WTC11 (cell line): Measurements from ENCODE around the gene NFS1. TPM values are rescaled to one million over a fixed set of nuclear protein-coding genes. Genes with fewer than 3 reads are reported as not detected.
A peak's percentile ranks its signal among the peaks of the same experiment; 100 is the strongest.

Experiments
- ATAC-seq: fragments of 200-7000 bp; cut with Tn5 transposase; 2 replicates; pipeline ENCODE4 v1.10.0; 2021; ENCODE audit warnings: mild to moderate bottlenecking, moderate library complexity
- CTCF ChIA-PET: fragments of 300-600 bp; sonication (Branson Sonifier 250); formaldehyde crosslinking; loops from one replicate; lab custom pipeline; 2021; ENCODE audit warnings: antibody characterized with exemption; lab: Charles Lee
- POLR2A ChIA-PET: fragments of 350-600 bp; sonication (Branson Sonifier 250); formaldehyde crosslinking; loops from one replicate; lab custom pipeline; 2021; ENCODE audit warnings: antibody characterized with exemption; lab: Charles Lee
- DNase-seq: peaks from one replicate; pipeline ENCODE4 v3.0.0; 2021; ENCODE audit warnings: low spot score
- H3K27ac Mint-ChIP-seq: 2 replicates; pipeline ENCODE4 v1.8.0; 2021; ENCODE audit warnings: mixed read lengths
- H3K27me3 Mint-ChIP-seq: 2 replicates; pipeline ENCODE4 v1.8.0; 2021; ENCODE audit warnings: low read depth, mild to moderate bottlenecking, moderate library complexity, mixed read lengths
- H3K36me3 Mint-ChIP-seq: 2 replicates; pipeline ENCODE4 v1.8.0; 2021; ENCODE audit warnings: mixed read lengths
- H3K4me1 Mint-ChIP-seq: 2 replicates; pipeline ENCODE4 v1.8.0; 2022; ENCODE audit warnings: mixed read lengths
- H3K4me3 Mint-ChIP-seq: 2 replicates; pipeline ENCODE4 v1.8.0; 2021; ENCODE audit warnings: mild to moderate bottlenecking, moderate library complexity, mixed read lengths
- H3K9me3 Mint-ChIP-seq: 2 replicates; pipeline ENCODE4 v1.8.0; 2021; ENCODE audit warnings: mixed read lengths
- FOXP1 ChIP-seq: sonication (generic); formaldehyde crosslinking; IDR thresholded peaks from 2 replicates; pipeline ENCODE4 v1.8.0; 2022; ENCODE audit warnings: missing genetic modification reagents, mild to moderate bottlenecking, moderate library complexity, borderline replicate concordance
- GABPB1 ChIP-seq: sonication (generic); formaldehyde crosslinking; IDR thresholded peaks from 2 replicates; pipeline ENCODE4 v1.8.1; 2023; ENCODE audit warnings: mild to moderate bottlenecking, missing genetic modification reagents
- JAZF1 ChIP-seq: fragments of 250-450 bp; sonication (Bioruptor Pico); IDR thresholded peaks from 2 replicates; pipeline ENCODE4 v1.9.0; 2021; ENCODE audit warnings: moderate library complexity, mild to moderate bottlenecking, inconsistent platforms
- MAX ChIP-seq: sonication (generic); formaldehyde crosslinking; IDR thresholded peaks from 2 replicates; pipeline ENCODE4 v1.8.0; 2022; ENCODE audit warnings: mild to moderate bottlenecking, missing genetic modification reagents
- MLX ChIP-seq: sonication (generic); formaldehyde crosslinking; IDR thresholded peaks from 2 replicates; pipeline ENCODE4 v1.8.1; 2023; ENCODE audit warnings: mild to moderate bottlenecking, missing genetic modification reagents, moderate library complexity
- RELA ChIP-seq: sonication (generic); formaldehyde crosslinking; IDR thresholded peaks from 2 replicates; pipeline ENCODE4 v1.8.1; 2022; ENCODE audit warnings: missing genetic modification reagents, mild to moderate bottlenecking, borderline replicate concordance
- SP1 ChIP-seq: sonication (generic); formaldehyde crosslinking; conservative IDR thresholded peaks from 2 replicates; pipeline ENCODE4 v1.8.1; 2022; ENCODE audit warnings: missing genetic modification reagents
- total RNA-seq: library from RNA; stranded (reverse); gene quantifications from 3 replicates; pipeline ENCODE4 v1.2.3, GENCODE V29; 2021
- TF ChIP-seq, protein P1 (sequence below): sonication (generic); formaldehyde crosslinking; IDR thresholded peaks from 2 replicates; pipeline ENCODE4 v1.8.0; 2022; ENCODE audit warnings: mild to moderate bottlenecking, missing genetic modification reagents
- TF ChIP-seq, protein P2 (sequence below): sonication (generic); formaldehyde crosslinking; IDR thresholded peaks from 2 replicates; pipeline ENCODE4 v1.8.1; 2023; ENCODE audit warnings: mild to moderate bottlenecking, missing genetic modification reagents
- TF ChIP-seq, protein P3 (sequence below): fragments of 250-450 bp; sonication (Bioruptor Pico); IDR thresholded peaks from 2 replicates; pipeline ENCODE4 v1.9.0; 2021; ENCODE audit warnings: mild to moderate bottlenecking
- TF ChIP-seq, protein P4 (sequence below): sonication (generic); formaldehyde crosslinking; IDR thresholded peaks from 2 replicates; pipeline ENCODE4 v1.8.0; 2022; ENCODE audit warnings: missing genetic modification reagents

The NFS1 gene
- total RNA-seq, 1 experiment from 2014 or later, result 36.1 TPM

- no peak overlapping the region for H3K4me3 Mint-ChIP-seq
- TF ChIP-seq FOXP1 (no peak), SP1 (CRISPR knock-in tag) (no peak), MLX (CRISPR knock-in tag) (no peak), RELA (CRISPR knock-in tag) (no peak), MAX (CRISPR knock-in tag) (no peak), JAZF1 (CRISPR knock-in tag) (no peak), GABPB1 (CRISPR knock-in tag) (no peak)
- TF ChIP-seq, protein P1, sequence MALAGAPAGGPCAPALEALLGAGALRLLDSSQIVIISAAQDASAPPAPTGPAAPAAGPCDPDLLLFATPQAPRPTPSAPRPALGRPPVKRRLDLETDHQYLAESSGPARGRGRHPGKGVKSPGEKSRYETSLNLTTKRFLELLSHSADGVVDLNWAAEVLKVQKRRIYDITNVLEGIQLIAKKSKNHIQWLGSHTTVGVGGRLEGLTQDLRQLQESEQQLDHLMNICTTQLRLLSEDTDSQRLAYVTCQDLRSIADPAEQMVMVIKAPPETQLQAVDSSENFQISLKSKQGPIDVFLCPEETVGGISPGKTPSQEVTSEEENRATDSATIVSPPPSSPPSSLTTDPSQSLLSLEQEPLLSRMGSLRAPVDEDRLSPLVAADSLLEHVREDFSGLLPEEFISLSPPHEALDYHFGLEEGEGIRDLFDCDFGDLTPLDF (CRISPR knock-in tag), result no peak
- TF ChIP-seq, protein P2, sequence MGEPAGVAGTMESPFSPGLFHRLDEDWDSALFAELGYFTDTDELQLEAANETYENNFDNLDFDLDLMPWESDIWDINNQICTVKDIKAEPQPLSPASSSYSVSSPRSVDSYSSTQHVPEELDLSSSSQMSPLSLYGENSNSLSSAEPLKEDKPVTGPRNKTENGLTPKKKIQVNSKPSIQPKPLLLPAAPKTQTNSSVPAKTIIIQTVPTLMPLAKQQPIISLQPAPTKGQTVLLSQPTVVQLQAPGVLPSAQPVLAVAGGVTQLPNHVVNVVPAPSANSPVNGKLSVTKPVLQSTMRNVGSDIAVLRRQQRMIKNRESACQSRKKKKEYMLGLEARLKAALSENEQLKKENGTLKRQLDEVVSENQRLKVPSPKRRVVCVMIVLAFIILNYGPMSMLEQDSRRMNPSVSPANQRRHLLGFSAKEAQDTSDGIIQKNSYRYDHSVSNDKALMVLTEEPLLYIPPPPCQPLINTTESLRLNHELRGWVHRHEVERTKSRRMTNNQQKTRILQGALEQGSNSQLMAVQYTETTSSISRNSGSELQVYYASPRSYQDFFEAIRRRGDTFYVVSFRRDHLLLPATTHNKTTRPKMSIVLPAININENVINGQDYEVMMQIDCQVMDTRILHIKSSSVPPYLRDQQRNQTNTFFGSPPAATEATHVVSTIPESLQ (CRISPR knock-in tag), result no peak
- TF ChIP-seq, protein P3, sequence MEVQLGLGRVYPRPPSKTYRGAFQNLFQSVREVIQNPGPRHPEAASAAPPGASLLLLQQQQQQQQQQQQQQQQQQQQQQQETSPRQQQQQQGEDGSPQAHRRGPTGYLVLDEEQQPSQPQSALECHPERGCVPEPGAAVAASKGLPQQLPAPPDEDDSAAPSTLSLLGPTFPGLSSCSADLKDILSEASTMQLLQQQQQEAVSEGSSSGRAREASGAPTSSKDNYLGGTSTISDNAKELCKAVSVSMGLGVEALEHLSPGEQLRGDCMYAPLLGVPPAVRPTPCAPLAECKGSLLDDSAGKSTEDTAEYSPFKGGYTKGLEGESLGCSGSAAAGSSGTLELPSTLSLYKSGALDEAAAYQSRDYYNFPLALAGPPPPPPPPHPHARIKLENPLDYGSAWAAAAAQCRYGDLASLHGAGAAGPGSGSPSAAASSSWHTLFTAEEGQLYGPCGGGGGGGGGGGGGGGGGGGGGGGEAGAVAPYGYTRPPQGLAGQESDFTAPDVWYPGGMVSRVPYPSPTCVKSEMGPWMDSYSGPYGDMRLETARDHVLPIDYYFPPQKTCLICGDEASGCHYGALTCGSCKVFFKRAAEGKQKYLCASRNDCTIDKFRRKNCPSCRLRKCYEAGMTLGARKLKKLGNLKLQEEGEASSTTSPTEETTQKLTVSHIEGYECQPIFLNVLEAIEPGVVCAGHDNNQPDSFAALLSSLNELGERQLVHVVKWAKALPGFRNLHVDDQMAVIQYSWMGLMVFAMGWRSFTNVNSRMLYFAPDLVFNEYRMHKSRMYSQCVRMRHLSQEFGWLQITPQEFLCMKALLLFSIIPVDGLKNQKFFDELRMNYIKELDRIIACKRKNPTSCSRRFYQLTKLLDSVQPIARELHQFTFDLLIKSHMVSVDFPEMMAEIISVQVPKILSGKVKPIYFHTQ (CRISPR knock-in tag), result no peak
- ChIA-PET CTCF (no interaction called here), POLR2A (no interaction called here)
- peaks cover 20% of the 10 kb centered on the region for H3K36me3 Mint-ChIP-seq
- no peaks in the 10 kb centered on the region for H3K27me3 Mint-ChIP-seq
- DNase-seq, result no peak
- no peak for ATAC-seq
- H3K4me1 Mint-ChIP-seq, result peaks cover 9% of the 10 kb centered on the region; the same call in 1 of the 2 replicates
- no peaks in the 10 kb centered on the region for H3K9me3 Mint-ChIP-seq
- no peak overlapping the region for H3K27ac Mint-ChIP-seq
Measured at GRCh38 chr20:35653430-35653734, 45.8 kb downstream of the NFS1 start.

- POLR2A ChIA-PET, result no interaction called here
- Mint-ChIP-seq H3K36me3 (peaks cover 25% of the 10 kb centered on the region), H3K4me1 (peaks cover 9% of the 10 kb centered on the region; the same call in 1 of the 2 replicates), H3K27me3 (no peaks in the 10 kb centered on the region), H3K4me3 (no peak overlapping the region), H3K9me3 (no peaks in the 10 kb centered on the region), H3K27ac (no peak overlapping the region)
- ATAC-seq (peak; percentile 43), DNase-seq (no peak)
- TF ChIP-seq, protein P3 (CRISPR knock-in tag), result no peak
- TF ChIP-seq, protein P4, sequence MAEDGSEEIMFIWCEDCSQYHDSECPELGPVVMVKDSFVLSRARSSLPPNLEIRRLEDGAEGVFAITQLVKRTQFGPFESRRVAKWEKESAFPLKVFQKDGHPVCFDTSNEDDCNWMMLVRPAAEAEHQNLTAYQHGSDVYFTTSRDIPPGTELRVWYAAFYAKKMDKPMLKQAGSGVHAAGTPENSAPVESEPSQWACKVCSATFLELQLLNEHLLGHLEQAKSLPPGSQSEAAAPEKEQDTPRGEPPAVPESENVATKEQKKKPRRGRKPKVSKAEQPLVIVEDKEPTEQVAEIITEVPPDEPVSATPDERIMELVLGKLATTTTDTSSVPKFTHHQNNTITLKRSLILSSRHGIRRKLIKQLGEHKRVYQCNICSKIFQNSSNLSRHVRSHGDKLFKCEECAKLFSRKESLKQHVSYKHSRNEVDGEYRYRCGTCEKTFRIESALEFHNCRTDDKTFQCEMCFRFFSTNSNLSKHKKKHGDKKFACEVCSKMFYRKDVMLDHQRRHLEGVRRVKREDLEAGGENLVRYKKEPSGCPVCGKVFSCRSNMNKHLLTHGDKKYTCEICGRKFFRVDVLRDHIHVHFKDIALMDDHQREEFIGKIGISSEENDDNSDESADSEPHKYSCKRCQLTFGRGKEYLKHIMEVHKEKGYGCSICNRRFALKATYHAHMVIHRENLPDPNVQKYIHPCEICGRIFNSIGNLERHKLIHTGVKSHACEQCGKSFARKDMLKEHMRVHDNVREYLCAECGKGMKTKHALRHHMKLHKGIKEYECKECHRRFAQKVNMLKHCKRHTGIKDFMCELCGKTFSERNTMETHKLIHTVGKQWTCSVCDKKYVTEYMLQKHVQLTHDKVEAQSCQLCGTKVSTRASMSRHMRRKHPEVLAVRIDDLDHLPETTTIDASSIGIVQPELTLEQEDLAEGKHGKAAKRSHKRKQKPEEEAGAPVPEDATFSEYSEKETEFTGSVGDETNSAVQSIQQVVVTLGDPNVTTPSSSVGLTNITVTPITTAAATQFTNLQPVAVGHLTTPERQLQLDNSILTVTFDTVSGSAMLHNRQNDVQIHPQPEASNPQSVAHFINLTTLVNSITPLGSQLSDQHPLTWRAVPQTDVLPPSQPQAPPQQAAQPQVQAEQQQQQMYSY (CRISPR knock-in tag), result 0 out of 2 replicates have a peak, but pooled peaks have one; percentile 20
- CTCF ChIA-PET, result interaction anchor here (1.7 kb wide), 1 partner anchor 33 kb away, joined by 4 read pairs; no protein-coding TSS in a partner anchor
Measured at GRCh38 chr20:35652641-35653429, 46.3 kb downstream of the NFS1 start.
